ENCODE data around the gene ATP8B1. TPM values are rescaled to one million over a fixed set of nuclear protein-coding genes. Genes with fewer than 3 reads are reported as not detected.
"Not testable (repeated sequence)": the region's sequence is repeated elsewhere in the genome, so short reads cannot be mapped to it uniquely, and the experiment has no call there.

The ATP8B1 gene
- total RNA-seq, 1 experiment from 2014 or later, result 15.9 TPM

DNA sequence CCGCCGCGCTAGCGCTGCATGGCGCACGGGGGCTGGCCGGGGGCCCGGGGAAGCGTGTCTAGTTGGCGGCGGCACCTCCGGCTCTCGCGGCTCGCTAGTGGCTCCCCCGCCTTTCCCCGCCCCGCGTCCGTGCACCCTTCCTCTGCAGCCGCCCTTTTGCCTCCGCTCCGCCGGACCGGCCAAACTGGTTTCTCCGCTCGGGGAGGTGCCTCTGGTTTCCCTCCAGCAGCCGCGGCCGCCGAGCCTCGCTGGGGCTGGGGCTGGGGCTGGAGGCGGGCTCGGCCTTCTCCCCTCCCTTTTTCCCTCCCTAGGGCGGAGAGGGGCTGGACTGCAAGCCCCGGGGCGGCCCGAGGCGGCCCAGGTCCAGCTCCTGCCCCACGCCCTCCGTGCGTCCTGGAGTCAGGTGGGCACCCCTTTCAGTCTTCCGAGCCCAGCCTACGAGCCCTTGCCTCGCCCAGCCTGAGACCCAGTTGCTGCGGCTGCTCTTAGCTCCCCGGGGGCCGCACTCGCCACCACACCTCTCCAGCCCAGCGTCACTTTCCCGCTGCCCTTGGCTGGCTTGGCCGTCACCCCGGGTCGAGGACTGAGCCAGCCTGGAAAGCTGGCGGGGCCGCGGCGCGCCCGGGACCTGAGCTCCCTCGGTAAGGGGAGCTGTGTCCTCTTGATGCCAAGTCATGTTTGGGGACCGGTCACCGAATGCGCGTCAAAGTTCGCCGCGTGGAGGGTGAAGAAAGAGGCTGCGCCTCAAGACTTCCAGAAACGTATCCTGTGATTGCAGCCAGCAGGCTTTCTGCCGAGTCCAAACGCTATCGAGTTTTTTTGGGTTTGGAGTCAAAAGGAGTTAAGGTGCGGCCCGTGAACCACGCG lies at the start of gene ATP8B1 (continued):
- TF ChIP-seq SIN3A (IDR thresholded peaks at IDR 0.05; ENCODE audit: low read depth) (peak; percentile 86), ELF1 (IDR thresholded peaks at IDR 0.05; ENCODE audit: borderline replicate concordance, low read depth) (no peak), CBX3 (IDR thresholded peaks at IDR 0.05; ENCODE audit: low read depth) (peak; percentile 92), RAD21 (IDR thresholded peaks at IDR 0.05; ENCODE audit: low read depth) (peak; percentile 51), FOSL1 (IDR thresholded peaks at IDR 0.05; ENCODE audit: low read depth) (no peak; the same call in 1 of the 2 replicates), SP1 (IDR thresholded peaks at IDR 0.05; ENCODE audit: low read depth) (peak; percentile 94), JUND (IDR thresholded peaks at IDR 0.05) (peak; percentile 50; the same call in 1 of the 2 replicates), EGR1 (IDR thresholded peaks at IDR 0.05; ENCODE audit: low read depth) (no peak)

DNA sequence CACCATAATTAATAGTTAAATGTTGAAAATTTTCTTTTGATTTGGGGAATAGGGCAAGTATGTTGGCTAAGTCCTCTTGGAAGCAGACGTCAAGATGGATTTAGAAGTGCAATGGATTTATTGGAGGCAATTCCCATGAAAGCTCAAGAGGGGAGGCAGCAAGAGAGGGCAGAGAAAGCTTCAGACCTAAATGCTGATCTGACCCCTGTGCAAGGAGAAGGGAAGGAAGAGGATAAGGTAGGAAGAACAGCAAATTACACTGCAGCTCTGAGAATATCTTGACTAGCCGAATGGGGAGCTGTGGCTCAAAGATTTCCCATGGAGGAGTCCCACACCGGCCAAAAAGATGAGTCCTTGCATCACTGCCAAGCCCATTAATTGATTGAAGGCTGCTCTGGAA lies 46.9 kb upstream of the ATP8B1 start:
- no peaks in the 10 kb centered on the region for H3K79me2 ChIP-seq (ENCODE audit: insufficient read depth, low read length)
- H3K9ac ChIP-seq (ENCODE audit: low read length), result no peak overlapping the region
- H3K4me3 ChIP-seq (replicated peaks in 1 of 2; ENCODE audit: low read depth in 1 of 2, low read length in 2 of 2), result no peak overlapping the region
- DNase-seq (ENCODE audit: low read depth, low spot score) (no peak), ATAC-seq (no peak)
- ChIA-PET POLR2A (no interaction called here), RAD21 (ENCODE audit: low non-redundant PET in 1 of 2, low total read pairs in 2 of 2, uncharacterized antibody in 2 of 2, unreplicated experiment in 2 of 2) (no interaction called here), CTCF (no interaction called here)
- TF ChIP-seq SIN3A (IDR thresholded peaks at IDR 0.05; ENCODE audit: low read depth), result no peak
- no peak for TF ChIP-seq CEBPB (IDR thresholded peaks at IDR 0.05; ENCODE audit: low read depth)
- no peak for TF ChIP-seq FOSL1 (IDR thresholded peaks at IDR 0.05; ENCODE audit: low read depth)
- TF ChIP-seq, protein P1, sequence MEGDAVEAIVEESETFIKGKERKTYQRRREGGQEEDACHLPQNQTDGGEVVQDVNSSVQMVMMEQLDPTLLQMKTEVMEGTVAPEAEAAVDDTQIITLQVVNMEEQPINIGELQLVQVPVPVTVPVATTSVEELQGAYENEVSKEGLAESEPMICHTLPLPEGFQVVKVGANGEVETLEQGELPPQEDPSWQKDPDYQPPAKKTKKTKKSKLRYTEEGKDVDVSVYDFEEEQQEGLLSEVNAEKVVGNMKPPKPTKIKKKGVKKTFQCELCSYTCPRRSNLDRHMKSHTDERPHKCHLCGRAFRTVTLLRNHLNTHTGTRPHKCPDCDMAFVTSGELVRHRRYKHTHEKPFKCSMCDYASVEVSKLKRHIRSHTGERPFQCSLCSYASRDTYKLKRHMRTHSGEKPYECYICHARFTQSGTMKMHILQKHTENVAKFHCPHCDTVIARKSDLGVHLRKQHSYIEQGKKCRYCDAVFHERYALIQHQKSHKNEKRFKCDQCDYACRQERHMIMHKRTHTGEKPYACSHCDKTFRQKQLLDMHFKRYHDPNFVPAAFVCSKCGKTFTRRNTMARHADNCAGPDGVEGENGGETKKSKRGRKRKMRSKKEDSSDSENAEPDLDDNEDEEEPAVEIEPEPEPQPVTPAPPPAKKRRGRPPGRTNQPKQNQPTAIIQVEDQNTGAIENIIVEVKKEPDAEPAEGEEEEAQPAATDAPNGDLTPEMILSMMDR (IDR thresholded peaks at IDR 0.05 in 2 of 3, conservative IDR thresholded peaks at IDR 0.05 in 1 of 3; ENCODE audit: borderline replicate concordance in 1 of 3, insufficient read depth in 1 of 3, low read depth in 2 of 3, low read length in 2 of 3), result no peak
- TF ChIP-seq SRF (IDR thresholded peaks at IDR 0.05; ENCODE audit: low read depth), result no peak
- TF ChIP-seq, protein P2, sequence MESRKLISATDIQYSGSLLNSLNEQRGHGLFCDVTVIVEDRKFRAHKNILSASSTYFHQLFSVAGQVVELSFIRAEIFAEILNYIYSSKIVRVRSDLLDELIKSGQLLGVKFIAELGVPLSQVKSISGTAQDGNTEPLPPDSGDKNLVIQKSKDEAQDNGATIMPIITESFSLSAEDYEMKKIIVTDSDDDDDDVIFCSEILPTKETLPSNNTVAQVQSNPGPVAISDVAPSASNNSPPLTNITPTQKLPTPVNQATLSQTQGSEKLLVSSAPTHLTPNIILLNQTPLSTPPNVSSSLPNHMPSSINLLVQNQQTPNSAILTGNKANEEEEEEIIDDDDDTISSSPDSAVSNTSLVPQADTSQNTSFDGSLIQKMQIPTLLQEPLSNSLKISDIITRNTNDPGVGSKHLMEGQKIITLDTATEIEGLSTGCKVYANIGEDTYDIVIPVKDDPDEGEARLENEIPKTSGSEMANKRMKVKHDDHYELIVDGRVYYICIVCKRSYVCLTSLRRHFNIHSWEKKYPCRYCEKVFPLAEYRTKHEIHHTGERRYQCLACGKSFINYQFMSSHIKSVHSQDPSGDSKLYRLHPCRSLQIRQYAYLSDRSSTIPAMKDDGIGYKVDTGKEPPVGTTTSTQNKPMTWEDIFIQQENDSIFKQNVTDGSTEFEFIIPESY (IDR thresholded peaks at IDR 0.05; ENCODE audit: extremely low read depth, insufficient replicate concordance, low read length), result no peak
- H2AFZ ChIP-seq (ENCODE audit: low read depth, low read length, poor library complexity, severe bottlenecking), result no peak overlapping the region
- H3K27me3 ChIP-seq (ENCODE audit: insufficient read depth, low read length), result no peaks in the 10 kb centered on the region
- no peak overlapping the region for H3K27ac ChIP-seq (ENCODE audit: low read depth, low read length)
- BruUV-seq (replicated peaks), result no TSS peak
- H3K9me2 ChIP-seq (ENCODE audit: insufficient read depth), result no peaks in the 10 kb centered on the region; the same call in 1 of the 2 replicates
- no peaks in the 10 kb centered on the region for H4K20me1 ChIP-seq (ENCODE audit: insufficient read depth)
- intact Hi-C loops (cut with micrococcal nuclease), result loop anchor here (10.0 kb wide), 1 partner anchor 205 kb away; no protein-coding TSS in a partner anchor
- peaks cover 13 to 17% of the 10 kb centered on the region in 2 experiments for H3K4me1 ChIP-seq (ENCODE audit: control insufficient read depth in 1 of 2, insufficient read depth in 2 of 2, low read length in 2 of 2)
- H3K36me3 ChIP-seq (ENCODE audit: control insufficient read depth in 1 of 2, insufficient read depth in 2 of 2, low read length in 2 of 2), result no peaks in the 10 kb centered on the region
- H3K9me3 ChIP-seq (ENCODE audit: control insufficient read depth in 1 of 2, insufficient read depth in 1 of 2, low read depth in 1 of 2, low read length in 2 of 2), result no peaks in the 10 kb centered on the region
- no peak overlapping the region for H3K4me2 ChIP-seq (ENCODE audit: low read length)

DNA sequence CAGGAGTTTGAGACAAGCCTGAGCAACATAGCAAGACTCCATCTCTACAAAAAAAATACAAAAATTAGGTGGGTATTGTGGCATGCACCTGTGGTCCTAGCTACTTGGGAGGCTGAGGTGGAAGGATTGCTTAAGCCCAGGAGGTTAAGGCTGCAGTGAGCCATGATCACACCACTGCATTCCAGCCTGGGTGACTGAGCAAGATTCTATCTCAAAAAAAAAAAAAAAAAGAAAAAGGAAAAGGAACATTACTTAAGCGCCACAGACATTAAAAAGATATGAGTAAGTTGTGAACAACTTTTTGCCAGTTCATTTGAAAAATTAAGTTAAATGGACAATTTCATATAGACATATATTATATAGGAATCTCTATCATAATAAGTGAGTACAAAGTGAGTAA lies 45.3 kb upstream of the ATP8B1 start:
- H3K4me3 ChIP-seq (replicated peaks in 1 of 2; ENCODE audit: low read depth in 1 of 2, low read length in 2 of 2); H4K20me1 ChIP-seq (ENCODE audit: insufficient read depth); RAD21 ChIA-PET (ENCODE audit: low non-redundant PET in 1 of 2, low total read pairs in 2 of 2, uncharacterized antibody in 2 of 2, unreplicated experiment in 2 of 2); intact Hi-C loops (cut with micrococcal nuclease); H3K79me2 ChIP-seq (ENCODE audit: insufficient read depth, low read length); H2AFZ ChIP-seq (ENCODE audit: low read depth, low read length, poor library complexity, severe bottlenecking); BruUV-seq (replicated peaks); H3K9me3 ChIP-seq (ENCODE audit: control insufficient read depth in 1 of 2, insufficient read depth in 1 of 2, low read depth in 1 of 2, low read length in 2 of 2); H3K4me2 ChIP-seq (ENCODE audit: low read length); H3K9me2 ChIP-seq (ENCODE audit: insufficient read depth); DNase-seq (ENCODE audit: low read depth, low spot score); POLR2A ChIA-PET; H3K36me3 ChIP-seq (ENCODE audit: control insufficient read depth in 1 of 2, insufficient read depth in 2 of 2, low read length in 2 of 2); H3K27me3 ChIP-seq (ENCODE audit: insufficient read depth, low read length); H3K27ac ChIP-seq (ENCODE audit: low read depth, low read length); CTCF ChIA-PET; H3K9ac ChIP-seq (ENCODE audit: low read length); ATAC-seq: not testable (repeated sequence)
- peaks cover 13 to 17% of the 10 kb centered on the region in 2 experiments for H3K4me1 ChIP-seq (ENCODE audit: control insufficient read depth in 1 of 2, insufficient read depth in 2 of 2, low read length in 2 of 2)

Data from HCT116 (cell line).